AG09309 (cell line): ENCODE measurements around the gene SETBP1.

Source experiments
- DNase-seq: peaks from one replicate; pipeline ENCODE4 v3.0.0-alpha.2; 2010; ENCODE audit warnings: low read depth
- H3K4me3 ChIP-seq: 2 replicates; pipeline ENCODE4 v1.5.1; 2011; ENCODE audit warnings: mild to moderate bottlenecking, low read depth, low read length, moderate library complexity; ENCODE audit not compliant: control insufficient read depth
- TF ChIP-seq, protein P1 (sequence below): IDR thresholded peaks from 2 replicates; pipeline ENCODE4 v1.5.1; 2011; ENCODE audit warnings: mild to moderate bottlenecking, low read depth, low read length, inconsistent platforms; ENCODE audit not compliant: insufficient read depth, control insufficient read depth; ENCODE audit errors: missing control alignments

SETBP1 gene

DNA sequence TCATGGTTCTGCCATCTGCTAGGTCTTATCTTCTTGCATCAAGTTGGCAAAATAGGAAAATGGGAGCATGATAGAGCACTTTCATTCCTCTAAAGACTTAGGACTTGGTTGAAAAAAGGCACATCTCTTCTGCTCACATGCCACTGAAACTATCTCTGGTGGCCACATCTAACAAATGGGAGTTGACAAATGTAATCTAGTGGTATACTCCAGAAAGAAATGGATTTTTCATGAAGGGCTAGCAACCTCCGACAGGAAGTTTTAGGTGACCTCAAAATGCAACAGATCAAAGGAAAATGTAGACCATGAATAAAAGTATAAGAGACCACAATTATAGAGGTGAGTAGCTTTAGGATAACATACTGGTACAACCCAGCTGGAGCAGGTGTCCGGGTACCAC, 224.1 kb downstream of the SETBP1 start:
- H3K4me3 ChIP-seq, result no peak overlapping the region
- TF ChIP-seq, protein P1, sequence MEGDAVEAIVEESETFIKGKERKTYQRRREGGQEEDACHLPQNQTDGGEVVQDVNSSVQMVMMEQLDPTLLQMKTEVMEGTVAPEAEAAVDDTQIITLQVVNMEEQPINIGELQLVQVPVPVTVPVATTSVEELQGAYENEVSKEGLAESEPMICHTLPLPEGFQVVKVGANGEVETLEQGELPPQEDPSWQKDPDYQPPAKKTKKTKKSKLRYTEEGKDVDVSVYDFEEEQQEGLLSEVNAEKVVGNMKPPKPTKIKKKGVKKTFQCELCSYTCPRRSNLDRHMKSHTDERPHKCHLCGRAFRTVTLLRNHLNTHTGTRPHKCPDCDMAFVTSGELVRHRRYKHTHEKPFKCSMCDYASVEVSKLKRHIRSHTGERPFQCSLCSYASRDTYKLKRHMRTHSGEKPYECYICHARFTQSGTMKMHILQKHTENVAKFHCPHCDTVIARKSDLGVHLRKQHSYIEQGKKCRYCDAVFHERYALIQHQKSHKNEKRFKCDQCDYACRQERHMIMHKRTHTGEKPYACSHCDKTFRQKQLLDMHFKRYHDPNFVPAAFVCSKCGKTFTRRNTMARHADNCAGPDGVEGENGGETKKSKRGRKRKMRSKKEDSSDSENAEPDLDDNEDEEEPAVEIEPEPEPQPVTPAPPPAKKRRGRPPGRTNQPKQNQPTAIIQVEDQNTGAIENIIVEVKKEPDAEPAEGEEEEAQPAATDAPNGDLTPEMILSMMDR, result no peak
- DNase-seq, result no peak

DNA sequence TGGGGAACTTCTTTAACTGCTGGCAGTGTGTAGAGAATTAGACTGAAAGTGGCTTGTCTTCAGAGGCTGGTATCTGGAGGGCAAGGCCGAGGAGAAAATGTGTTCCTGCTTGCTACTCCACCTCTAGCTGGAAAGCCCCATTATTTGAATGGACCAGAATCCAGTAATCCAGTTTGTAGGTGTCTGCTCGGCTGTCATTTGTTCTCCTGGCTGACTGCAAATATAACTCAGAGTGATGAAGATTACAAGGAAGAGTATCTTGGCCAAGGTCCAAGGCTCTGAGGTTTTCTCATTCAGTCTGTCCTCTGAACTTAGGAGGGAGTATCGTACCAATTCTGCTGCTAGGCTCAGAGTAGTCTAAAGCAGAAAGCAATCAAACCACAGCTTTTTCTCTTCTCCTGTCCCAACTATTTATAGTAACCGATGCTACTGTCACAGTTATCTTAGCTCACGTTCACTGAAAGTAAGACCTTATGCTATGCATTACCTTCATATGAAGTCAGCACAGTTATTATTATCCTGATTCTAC, 228.6 kb downstream of the SETBP1 start:
- TF ChIP-seq, protein P1, result no peak
- no peak for DNase-seq
- no peak overlapping the region for H3K4me3 ChIP-seq

DNA sequence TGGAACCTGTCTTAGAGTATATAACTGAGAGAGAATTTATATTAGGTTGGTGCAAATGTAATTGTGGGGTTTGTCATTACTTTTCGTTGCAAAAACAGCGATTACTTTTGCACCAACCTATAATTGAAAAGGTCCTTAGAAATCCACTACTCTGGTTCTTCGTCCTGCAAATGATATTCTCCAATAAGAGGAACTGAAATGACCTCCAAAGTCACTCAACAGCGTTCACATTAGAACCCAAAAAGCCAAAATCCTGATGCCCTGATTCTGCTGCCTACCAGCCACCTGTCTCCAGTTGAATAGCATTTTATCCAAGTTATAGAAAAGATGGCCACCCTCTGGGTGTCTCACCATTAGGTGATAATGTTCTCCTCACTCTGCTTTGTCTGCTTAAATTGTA, 230.6 kb downstream of the SETBP1 start:
- DNase-seq, result no peak
- H3K4me3 ChIP-seq, result no peak overlapping the region
- TF ChIP-seq, protein P1, result no peak

DNA sequence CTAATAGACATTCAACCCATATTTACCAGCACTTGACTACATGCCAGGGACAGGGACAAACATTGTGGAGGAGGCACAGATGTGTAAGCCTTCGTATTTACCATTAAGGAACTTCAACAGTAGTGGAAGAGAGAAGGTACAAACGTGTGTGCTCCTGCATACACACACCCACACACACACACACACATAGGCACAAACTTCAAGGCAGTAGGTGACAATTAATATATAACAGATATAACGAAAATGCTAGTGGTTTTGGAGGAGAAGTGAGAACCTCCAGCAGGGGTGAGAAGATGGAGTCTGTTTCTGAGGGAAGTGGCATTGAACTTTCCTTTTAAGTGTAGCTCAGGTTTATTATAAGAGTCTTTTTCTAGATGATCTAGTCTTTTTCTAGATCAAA, 231.1 kb downstream of the SETBP1 start:
- TF ChIP-seq, protein P1, result no peak
- DNase-seq, result no peak
- H3K4me3 ChIP-seq, result no peak overlapping the region

DNA sequence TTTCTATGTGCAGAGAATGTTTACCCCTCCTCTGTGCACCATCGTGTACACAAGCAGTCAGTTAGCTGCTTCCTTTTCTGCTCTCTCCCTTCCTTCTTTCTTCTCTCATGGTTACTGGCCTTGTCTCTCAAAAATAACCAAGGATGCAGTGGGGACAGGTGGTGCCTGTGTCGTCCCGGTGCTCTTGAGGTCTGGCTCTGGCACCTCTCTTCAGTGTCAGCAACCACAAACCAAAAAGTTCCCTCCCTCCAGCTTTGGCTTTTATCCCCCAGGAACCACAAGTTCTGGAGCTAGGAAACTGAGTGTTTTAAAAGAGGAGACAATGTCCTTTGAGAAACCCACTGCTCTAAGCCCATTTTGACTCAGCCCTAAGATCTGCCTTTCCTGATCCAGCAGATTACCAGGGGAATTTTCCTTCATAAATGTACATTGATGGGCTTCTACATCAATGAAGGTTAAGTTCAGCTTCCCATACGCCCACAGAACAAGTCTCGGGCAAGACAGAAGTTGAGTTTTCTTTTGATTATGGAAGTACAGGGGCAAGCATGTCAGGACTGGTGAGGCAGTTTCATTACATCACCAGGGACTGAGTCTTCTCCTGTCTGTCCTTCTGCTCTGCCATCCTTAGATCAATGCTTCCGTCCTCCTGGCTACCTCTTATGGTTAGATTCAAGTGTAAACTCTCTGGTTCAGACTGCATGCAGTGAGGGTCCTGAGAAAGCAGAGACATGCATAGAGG, 232.2 kb downstream of the SETBP1 start:
- no peak for DNase-seq
- H3K4me3 ChIP-seq, result no peak overlapping the region
- TF ChIP-seq, protein P1, result no peak

DNA sequence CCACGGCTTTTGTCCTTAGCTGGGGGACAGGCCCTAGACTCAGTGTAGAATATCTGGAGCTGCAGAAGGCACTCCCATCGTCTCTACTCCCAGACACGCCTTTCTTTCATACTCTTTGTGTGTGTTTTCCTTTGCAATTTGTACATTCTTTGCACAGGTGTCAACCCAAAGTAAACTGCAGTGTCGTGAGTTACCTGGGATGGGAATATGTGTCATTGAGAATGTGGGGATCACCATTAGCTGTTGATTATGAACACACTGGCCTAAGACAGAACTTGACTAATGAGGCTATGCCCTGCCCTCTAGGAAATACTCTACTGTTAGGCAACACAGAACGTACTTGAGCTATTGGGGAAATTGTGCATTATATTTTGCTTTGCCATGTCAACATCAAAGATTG, 233.3 kb downstream of the SETBP1 start:
- TF ChIP-seq, protein P1, result no peak
- no peak for DNase-seq
- no peak overlapping the region for H3K4me3 ChIP-seq
